PC-9 (cell line): ENCODE data around the gene RAB40C. TPM values are rescaled to one million over a fixed set of nuclear protein-coding genes. Genes with fewer than 3 reads are reported as not detected.

Experiments used
- BruUV-seq: library from RNA; stranded (reverse); fragments of 400-500 nt; replicated peaks from 2 replicates; lab custom pipeline; 2021; lab: Mats Ljungman, UMichigan
- CTCF ChIA-PET: fragments of 300-600 bp; sonication (Branson Sonifier 250); formaldehyde crosslinking; loops from one replicate; lab custom pipeline; 2022; ENCODE audit warnings: antibody characterized with exemption; lab: Charles Lee
- POLR2A ChIA-PET: fragments of 300-600 bp; sonication (Branson Sonifier 250); formaldehyde crosslinking; loops from one replicate; lab custom pipeline; 2022; ENCODE audit warnings: antibody characterized with exemption; ENCODE audit not compliant: unreplicated experiment; lab: Charles Lee
- DNase-seq, 2 experiments: peaks; one replicate each; pipeline versions ENCODE4 v3.0.0 to v3.0.0-alpha.2; 2015 to 2022; ENCODE audit warnings: mixed read lengths in 1 of 2
- H2AFZ ChIP-seq: fragments of 200-600 bp; sonication (generic); 2 replicates; pipeline ENCODE4 v1.8.1; 2017; ENCODE audit warnings: antibody characterized with exemption
- H3F3A ChIP-seq: fragments of 200-600 bp; sonication (generic); 2 replicates; pipeline ENCODE4 v1.8.1; 2017; ENCODE audit warnings: antibody characterized with exemption, mild to moderate bottlenecking, low read depth; ENCODE audit not compliant: insufficient read depth
- H3K27ac ChIP-seq: fragments of 200-600 bp; sonication (generic); 2 replicates; pipeline ENCODE4 v1.6.1; 2016; ENCODE audit warnings: mixed run types
- H3K27me3 ChIP-seq: fragments of 200-600 bp; sonication (generic); 2 replicates; pipeline ENCODE4 v1.6.1; 2016; ENCODE audit warnings: low read depth, mixed run types; ENCODE audit not compliant: insufficient read depth
- H3K36me3 ChIP-seq: fragments of 200-600 bp; sonication (generic); 2 replicates; pipeline ENCODE4 v1.6.1; 2016; ENCODE audit warnings: low read depth, mixed run types
- H3K4me1 ChIP-seq: fragments of 200-600 bp; sonication (generic); replicated peaks from 2 replicates; pipeline ENCODE4 v1.6.1; 2016; ENCODE audit warnings: mixed run types; ENCODE audit not compliant: insufficient read depth
- H3K4me2 ChIP-seq: fragments of 200-600 bp; sonication (generic); 2 replicates; pipeline ENCODE4 v1.6.1; 2017; ENCODE audit warnings: mixed run types
- H3K4me3 ChIP-seq: fragments of 200-600 bp; sonication (generic); 2 replicates; pipeline ENCODE4 v1.6.1; 2016; ENCODE audit warnings: mixed run types
- H3K79me2 ChIP-seq: fragments of 200-600 bp; sonication (generic); 2 replicates; pipeline ENCODE4 v1.6.1; 2017; ENCODE audit warnings: low read depth, mixed run types
- H3K9me2 ChIP-seq: fragments of 200-600 bp; sonication (generic); 2 replicates; pipeline ENCODE4 v1.8.1; 2017; ENCODE audit warnings: mild to moderate bottlenecking; ENCODE audit not compliant: insufficient read depth
- H3K9me3 ChIP-seq: fragments of 200-600 bp; sonication (generic); 2 replicates; pipeline ENCODE4 v1.8.1; 2016; ENCODE audit warnings: low read depth; ENCODE audit not compliant: insufficient read depth
- H4K20me1 ChIP-seq: fragments of 200-600 bp; sonication (generic); 2 replicates; pipeline ENCODE4 v1.8.1; 2017; ENCODE audit not compliant: insufficient read depth
- EZH2 ChIP-seq: fragments of 200-600 bp; sonication (generic); IDR thresholded peaks from 2 replicates; pipeline ENCODE4 v1.8.0; 2017; ENCODE audit warnings: antibody characterized with exemption, low read depth
- intact Hi-C: fragments of 100-400 bp; cut with micrococcal nuclease; formaldehyde crosslinking; loops from one replicate; pipeline ENCODE4 v1.10.0; 2022; ENCODE audit not compliant: unreplicated experiment
- total RNA-seq: library from RNA; stranded (reverse); gene quantifications from 2 replicates; pipeline ENCODE4 v1.2.3, GENCODE V29; 2021
- TF ChIP-seq, protein P1 (sequence below): fragments of 200-600 bp; sonication (generic); conservative IDR thresholded peaks from 2 replicates; pipeline ENCODE4 v1.6.1; 2017; ENCODE audit warnings: mixed run types, antibody characterized with exemption, mild to moderate bottlenecking, moderate library complexity

RAB40C gene
- total RNA-seq, 1 experiment from 2014 or later, result 47.1 TPM

DNA sequence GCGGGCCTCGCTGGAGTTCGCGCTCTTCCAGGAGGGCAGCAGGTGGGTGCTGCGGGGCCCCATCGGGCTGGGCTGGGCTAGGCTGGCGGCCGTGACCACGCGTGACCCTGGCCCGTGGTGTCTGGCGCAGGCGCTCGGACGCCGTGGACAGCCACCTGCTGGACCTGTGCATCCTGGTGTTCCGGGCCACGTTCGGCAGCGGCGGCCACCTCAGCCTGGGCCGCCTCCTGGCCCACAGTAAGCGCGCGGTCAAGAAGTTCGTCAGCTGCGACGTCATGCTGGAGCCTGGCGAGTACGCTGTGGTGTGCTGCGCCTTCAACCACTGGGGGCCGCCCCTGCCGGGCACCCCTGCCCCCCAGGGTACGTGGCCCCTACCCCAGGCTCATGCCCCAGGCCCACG is 37.7 kb upstream of the RAB40C start:
- Histone ChIP-seq H3F3A (no peaks in the 10 kb centered on the region), H4K20me1 (no peaks in the 10 kb centered on the region), H2AFZ (no peak overlapping the region), H3K4me3 (no peak overlapping the region), H3K4me1 (no peaks in the 10 kb centered on the region), H3K4me2 (no peak overlapping the region), H3K79me2 (no peaks in the 10 kb centered on the region), H3K36me3 (no peaks in the 10 kb centered on the region), H3K9me2 (no peaks in the 10 kb centered on the region), H3K27me3 (no peaks in the 10 kb centered on the region), H3K27ac (no peak overlapping the region), H3K9me3 (no peaks in the 10 kb centered on the region)
- no peak for TF ChIP-seq EZH2
- TF ChIP-seq, protein P1, sequence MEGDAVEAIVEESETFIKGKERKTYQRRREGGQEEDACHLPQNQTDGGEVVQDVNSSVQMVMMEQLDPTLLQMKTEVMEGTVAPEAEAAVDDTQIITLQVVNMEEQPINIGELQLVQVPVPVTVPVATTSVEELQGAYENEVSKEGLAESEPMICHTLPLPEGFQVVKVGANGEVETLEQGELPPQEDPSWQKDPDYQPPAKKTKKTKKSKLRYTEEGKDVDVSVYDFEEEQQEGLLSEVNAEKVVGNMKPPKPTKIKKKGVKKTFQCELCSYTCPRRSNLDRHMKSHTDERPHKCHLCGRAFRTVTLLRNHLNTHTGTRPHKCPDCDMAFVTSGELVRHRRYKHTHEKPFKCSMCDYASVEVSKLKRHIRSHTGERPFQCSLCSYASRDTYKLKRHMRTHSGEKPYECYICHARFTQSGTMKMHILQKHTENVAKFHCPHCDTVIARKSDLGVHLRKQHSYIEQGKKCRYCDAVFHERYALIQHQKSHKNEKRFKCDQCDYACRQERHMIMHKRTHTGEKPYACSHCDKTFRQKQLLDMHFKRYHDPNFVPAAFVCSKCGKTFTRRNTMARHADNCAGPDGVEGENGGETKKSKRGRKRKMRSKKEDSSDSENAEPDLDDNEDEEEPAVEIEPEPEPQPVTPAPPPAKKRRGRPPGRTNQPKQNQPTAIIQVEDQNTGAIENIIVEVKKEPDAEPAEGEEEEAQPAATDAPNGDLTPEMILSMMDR, result no peak
- POLR2A ChIA-PET, result no interaction called here
- DNase-seq, result no peak
- CTCF ChIA-PET, result interaction anchor here (0.7 kb wide), 1 partner anchor 532 kb away, joined by 11 read pairs; no protein-coding TSS in a partner anchor
- intact Hi-C loops, result no loop called here
- no TSS peak for BruUV-seq

DNA sequence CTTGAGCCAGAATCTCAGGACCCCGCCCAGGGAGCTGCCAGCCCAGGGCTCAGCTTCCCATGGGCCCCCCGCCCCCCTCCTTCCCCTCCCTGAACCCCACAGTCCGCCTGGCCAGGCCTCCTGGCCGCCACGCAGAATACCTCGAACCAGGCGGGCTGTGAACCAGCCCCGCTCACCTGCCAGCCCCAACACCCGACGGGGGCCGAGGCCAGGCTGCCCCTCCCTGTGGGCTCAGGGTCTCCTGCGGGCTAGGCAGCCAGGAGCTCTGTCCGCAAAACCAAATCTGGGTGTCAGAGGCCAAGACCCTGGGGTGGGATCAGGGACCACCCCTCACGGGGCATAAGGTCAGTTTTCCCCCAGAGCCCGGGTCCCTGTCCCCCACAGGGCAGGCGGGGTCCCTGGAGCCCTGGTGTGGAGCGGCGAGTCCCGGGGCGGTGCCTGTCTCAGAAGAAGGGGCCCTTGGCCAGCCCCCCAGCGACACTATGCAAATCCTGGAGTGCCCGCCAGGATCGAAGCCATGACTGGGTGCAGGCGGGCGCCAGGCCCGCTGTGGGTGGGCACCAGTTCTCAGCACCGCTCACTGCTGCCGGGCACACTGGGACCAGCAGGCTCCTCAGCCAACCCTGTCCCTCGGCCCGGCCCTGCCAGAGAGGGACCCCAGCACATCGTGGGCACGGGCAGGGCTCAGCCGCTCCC is 36.1 kb upstream of the RAB40C start:
- no peaks in the 10 kb centered on the region for H3K9me2 ChIP-seq
- ChIA-PET CTCF (no interaction called here), POLR2A (no interaction called here)
- TF ChIP-seq, protein P1, result no peak
- TF ChIP-seq EZH2, result no peak
- BruUV-seq, result TSS peak; percentile 22
- no peak overlapping the region for H2AFZ ChIP-seq
- no peaks in the 10 kb centered on the region for H3K79me2 ChIP-seq
- no peaks in the 10 kb centered on the region for H3K9me3 ChIP-seq
- no peak overlapping the region for H3K27ac ChIP-seq
- H3F3A ChIP-seq, result no peaks in the 10 kb centered on the region
- no peak overlapping the region for H3K4me3 ChIP-seq
- no peak for DNase-seq
- H3K27me3 ChIP-seq, result no peaks in the 10 kb centered on the region
- H4K20me1 ChIP-seq, result no peaks in the 10 kb centered on the region
- intact Hi-C loops, result no loop called here
- H3K36me3 ChIP-seq, result no peaks in the 10 kb centered on the region
- H3K4me1 ChIP-seq, result no peaks in the 10 kb centered on the region
- H3K4me2 ChIP-seq, result no peak overlapping the region

DNA sequence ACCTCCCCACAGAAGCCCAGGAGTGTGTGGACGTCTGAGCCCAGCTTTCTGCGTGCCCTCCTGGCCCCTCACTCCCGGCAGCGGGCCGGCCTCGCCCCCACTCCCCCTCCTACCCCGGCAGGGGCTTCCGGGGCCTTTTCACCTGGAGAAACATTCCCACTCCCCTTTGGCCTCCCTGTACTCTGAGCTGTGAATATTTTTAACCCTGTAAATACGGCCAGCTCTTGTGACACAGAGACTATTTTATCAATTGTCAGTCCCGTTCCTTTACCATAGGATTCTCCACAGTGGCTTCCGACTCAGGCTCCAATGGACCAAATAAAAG is 35.6 kb upstream of the RAB40C start:
- no peak for TF ChIP-seq EZH2
- TF ChIP-seq, protein P1, result no peak
- Histone ChIP-seq H3K4me3 (no peak overlapping the region), H2AFZ (no peak overlapping the region), H3K36me3 (no peaks in the 10 kb centered on the region), H3K9me3 (no peaks in the 10 kb centered on the region), H3K9me2 (no peaks in the 10 kb centered on the region), H3K4me1 (no peaks in the 10 kb centered on the region), H3F3A (no peaks in the 10 kb centered on the region), H4K20me1 (no peaks in the 10 kb centered on the region), H3K27me3 (no peaks in the 10 kb centered on the region), H3K4me2 (no peak overlapping the region), H3K79me2 (no peaks in the 10 kb centered on the region), H3K27ac (no peak overlapping the region)
- DNase-seq, result no peak
- BruUV-seq, result no TSS peak
- ChIA-PET POLR2A (no interaction called here), CTCF (no interaction called here)
- intact Hi-C loops, result no loop called here
